GM12874 (cell line): ENCODE data around the gene PITPNC1.
A peak's percentile ranks its signal among the peaks of the same experiment; 100 is the strongest.

Experiments used
- CTCF ChIP-seq: IDR thresholded peaks from 2 replicates; pipeline ENCODE4 v1.5.1; 2011; ENCODE audit warnings: low read depth, mild to moderate bottlenecking, control low read depth, low read length, moderate library complexity; ENCODE audit not compliant: insufficient read depth

PITPNC1 gene

GRCh38 chr17:67386965-67387551 is 10.0 kb downstream of the PITPNC1 start:
- peak; percentile 72 for TF ChIP-seq CTCF

GRCh38 chr17:67388986-67389385 is 11.9 kb downstream of the PITPNC1 start:
- TF ChIP-seq CTCF = no peak

- no peak for TF ChIP-seq CTCF
These were observed 13.0 kb downstream of the PITPNC1 start for GRCh38 chr17:67390006-67390645.

GRCh38 chr17:67390646-67391361 is 13.7 kb downstream of the PITPNC1 start:
- no peak for TF ChIP-seq CTCF

- TF ChIP-seq CTCF = no peak
These were observed 15.0 kb downstream of the PITPNC1 start for GRCh38 chr17:67392111-67392510.

- no peak for TF ChIP-seq CTCF
These were observed 16.8 kb downstream of the PITPNC1 start for GRCh38 chr17:67393809-67394397.

GRCh38 chr17:67399676-67400075 is 22.6 kb downstream of the PITPNC1 start:
- TF ChIP-seq CTCF = no peak
